Measurements from ENCODE around the gene MAML3.

DNA sequence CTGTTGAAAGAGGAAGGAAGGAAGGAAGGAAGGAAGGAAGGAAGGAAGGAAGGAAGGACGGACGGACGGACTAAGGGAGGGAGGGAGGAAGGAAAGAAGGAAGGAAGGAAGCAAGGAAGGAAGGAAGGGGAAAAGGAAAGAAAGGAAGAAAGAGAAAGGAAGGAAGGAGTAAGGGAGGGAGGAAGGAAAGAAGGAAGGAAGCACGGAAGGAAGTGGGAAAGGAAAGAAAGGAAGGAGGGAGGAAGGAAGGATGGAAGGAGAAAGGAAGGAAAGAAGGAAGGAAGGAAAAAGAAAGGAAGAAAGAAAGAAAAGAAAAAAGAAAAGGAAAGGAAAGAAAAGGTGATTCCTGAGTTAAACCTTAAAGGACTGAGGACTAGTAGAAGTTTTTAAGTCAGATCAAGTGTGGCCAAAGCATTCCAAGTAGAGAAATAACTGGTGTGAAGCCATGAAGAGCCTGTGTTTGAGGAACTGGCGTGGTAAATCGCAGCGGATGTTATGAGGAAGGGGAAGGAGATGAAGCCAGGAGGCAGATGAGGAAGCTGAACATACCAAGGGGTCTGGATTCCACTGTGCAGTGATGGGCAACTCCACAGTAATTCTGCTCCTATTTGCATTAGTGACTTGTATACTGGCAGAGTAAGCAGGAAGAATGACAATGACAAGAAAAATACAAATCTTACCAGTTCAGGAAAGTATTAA is 324.9 kb downstream of the MAML3 start:
- no peak for TF ChIP-seq CTCF (IDR thresholded peaks at IDR 0.05)
- TF ChIP-seq POLR2A (IDR thresholded peaks at IDR 0.05), result no peak

All from lower leg skin (tissue), 3 donors.